K562 (cell line): ENCODE data around the gene MMP11. TPM values are rescaled to one million over a fixed set of nuclear protein-coding genes. Genes with fewer than 3 reads are reported as not detected.

ENCODE experiments used
- ATAC-seq: fragments of 200-7000 bp; cut with Tn5 transposase; 3 replicates; pipeline ENCODE4 v1.9.1; 2020; ENCODE audit warnings: moderate library complexity
- BruUV-seq: library from RNA; stranded (reverse); fragments of 400-500 nt; replicated peaks from 2 replicates; lab custom pipeline; 2021; lab: Mats Ljungman, UMichigan
- CTCF ChIA-PET: fragments of 300-600 bp; formaldehyde crosslinking; extraction: SDS; loops from one replicate; lab custom pipeline; 2021; ENCODE audit warnings: low intra/inter-chr PET ratio; lab: Yijun Ruan, JAX
- POLR2A ChIA-PET: fragments of 300-600, 350-650 bp; sonication (Branson Sonifier 250); formaldehyde crosslinking; extraction: SDS; loops from one replicate; lab custom pipeline; 2021; ENCODE audit warnings: antibody characterized with exemption, inconsistent platforms; lab: Yijun Ruan, JAX
- DNase-seq, 4 experiments: peaks; one replicate each; pipeline versions ENCODE4 v3.0.0 to v3.0.0-alpha.2; 2011 to 2018; ENCODE audit warnings: low spot score in 3 of 4, mixed read lengths in 3 of 4; ENCODE audit errors: extremely low read depth in 1 of 4
- FAIRE-seq: peaks from 2 replicates; lab custom pipeline; 2011; peaks lifted over from hg19 to GRCh38; lab: Jason Lieb, UNC
- H2AFZ ChIP-seq: 2 replicates; pipeline ENCODE4 v1.6.0; 2011; ENCODE audit warnings: low read depth, low read length, control low read depth, inconsistent platforms
- H3K27ac ChIP-seq: fragments of 200-600 bp; 3 replicates; pipeline ENCODE4 v1.8.0; 2011; ENCODE audit warnings: low read depth, mild to moderate bottlenecking, control low read depth, inconsistent platforms, low read length, moderate library complexity, mixed read lengths; ENCODE audit errors: extremely low read depth
- H3K27me3 ChIP-seq, 2 experiments: fragments of 300-600 bp in 1 of 2; 2 replicates in 1 of 2; 3 replicates in 1 of 2; pipeline versions ENCODE4 v1.6.0 to v1.8.0; 2011; ENCODE audit warnings: inconsistent platforms in 2 of 2, low read length in 2 of 2, mild to moderate bottlenecking in 1 of 2, mixed read lengths in 1 of 2, moderate library complexity in 1 of 2; ENCODE audit not compliant: control insufficient read depth in 2 of 2, insufficient read depth in 2 of 2
- H3K36me3 ChIP-seq: fragments of 300-600 bp; 3 replicates; pipeline ENCODE4 v1.8.0; 2011; ENCODE audit warnings: mild to moderate bottlenecking, low read length, inconsistent platforms; ENCODE audit not compliant: control insufficient read depth, insufficient read depth
- H3K4me1 ChIP-seq, 2 experiments: fragments of 200-600 bp in 1 of 2; replicated peaks in 1 of 2; 2 replicates in 1 of 2; 3 replicates in 1 of 2; pipeline versions ENCODE4 v1.5.1 to v1.8.0; 2011; ENCODE audit warnings: inconsistent platforms in 2 of 2, low read length in 2 of 2, mild to moderate bottlenecking in 1 of 2, mixed read lengths in 1 of 2, moderate library complexity in 1 of 2; ENCODE audit not compliant: control insufficient read depth in 2 of 2, insufficient read depth in 2 of 2
- H3K4me2 ChIP-seq: 2 replicates; pipeline ENCODE4 v1.6.1; 2011; ENCODE audit warnings: low read length, control low read depth, inconsistent platforms, mixed read lengths; ENCODE audit not compliant: insufficient read depth
- H3K4me3 ChIP-seq: fragments of 200-600 bp; sonication (generic), shearing (Covaris generic); 2 replicates; pipeline ENCODE4 v1.5.1; 2016; ENCODE audit warnings: control low read depth, inconsistent platforms
- H3K79me2 ChIP-seq: fragments of 200-600 bp; 3 replicates; pipeline ENCODE4 v1.8.0; 2011; ENCODE audit warnings: low read length, inconsistent platforms; ENCODE audit not compliant: control insufficient read depth, insufficient read depth
- H3K9ac ChIP-seq, 2 experiments: 2 replicates each; pipeline versions ENCODE4 v1.6.0 to v1.6.1; 2011; ENCODE audit warnings: low read depth in 2 of 2, low read length in 2 of 2, control low read depth in 1 of 2, inconsistent platforms in 1 of 2, mild to moderate bottlenecking in 1 of 2, mixed read lengths in 1 of 2; ENCODE audit not compliant: insufficient read depth in 1 of 2
- H3K9me1 ChIP-seq: one replicate; pipeline ENCODE4 v1.6.0; 2011; ENCODE audit warnings: inconsistent platforms, mild to moderate bottlenecking, low read length, moderate library complexity; ENCODE audit not compliant: control insufficient read depth, insufficient read depth
- H3K9me3 ChIP-seq: replicated peaks from 2 replicates; pipeline ENCODE4 v1.5.1; 2011; ENCODE audit warnings: low read depth, low read length, inconsistent platforms; ENCODE audit not compliant: control insufficient read depth, insufficient read depth
- H4K20me1 ChIP-seq: replicated peaks from 2 replicates; pipeline ENCODE4 v1.6.1; 2011; ENCODE audit warnings: low read length, inconsistent platforms, mixed read lengths; ENCODE audit not compliant: control insufficient read depth, insufficient read depth
- CBX2 ChIP-seq: fragments of 200-600 bp; sonication (generic); IDR thresholded peaks from one replicate; pipeline ENCODE4 v1.6.1; 2012; ENCODE audit warnings: mild to moderate bottlenecking, low read length, inconsistent platforms; ENCODE audit not compliant: insufficient read depth, poor library complexity, severe bottlenecking
- CCAR2 ChIP-seq: fragments of 200-400 bp; formaldehyde crosslinking; IDR thresholded peaks from 2 replicates; pipeline ENCODE4 v1.6.1; 2017; ENCODE audit warnings: mild to moderate bottlenecking, low read depth, low read length
- RBM14 ChIP-seq: fragments of 200-400 bp; formaldehyde crosslinking; IDR thresholded peaks from 2 replicates; pipeline ENCODE4 v1.6.1; 2018; ENCODE audit warnings: low read depth, mild to moderate bottlenecking, low read length, moderate library complexity, borderline replicate concordance; ENCODE audit not compliant: insufficient read depth
- TFAM ChIP-seq: fragments of 250-450 bp; sonication (Bioruptor Pico); conservative IDR thresholded peaks from 2 replicates; pipeline ENCODE4 v1.5.0; 2021; ENCODE audit warnings: mild to moderate bottlenecking, moderate library complexity
- THRB ChIP-seq: fragments of 450-650 bp; formaldehyde crosslinking; conservative IDR thresholded peaks from 2 replicates; pipeline ENCODE4 v1.4.0; 2022; ENCODE audit warnings: mild to moderate bottlenecking, missing genetic modification characterization
- TSC22D4 ChIP-seq: fragments of 450-650 bp; IDR thresholded peaks from 2 replicates; pipeline ENCODE4 v1.6.1; 2016; ENCODE audit warnings: missing genetic modification characterization, missing biosample characterization, control low read depth
- ZBTB17 ChIP-seq: fragments of 450-650 bp; formaldehyde crosslinking; IDR thresholded peaks from 2 replicates; pipeline ENCODE4 v1.4.0; 2020; ENCODE audit warnings: mild to moderate bottlenecking
- ZNF347 ChIP-seq: fragments of 450-650 bp; formaldehyde crosslinking; IDR thresholded peaks from 2 replicates; pipeline ENCODE4 v1.4.0; 2020; ENCODE audit warnings: low read depth, mild to moderate bottlenecking, moderate library complexity
- ZNF586 ChIP-seq: fragments of 450-650 bp; formaldehyde crosslinking; conservative IDR thresholded peaks from 2 replicates; pipeline ENCODE4 v1.4.0; 2020; ENCODE audit warnings: mild to moderate bottlenecking, moderate library complexity
- ZNF695 ChIP-seq: fragments of 450-650 bp; formaldehyde crosslinking; IDR thresholded peaks from 2 replicates; pipeline ENCODE4 v1.4.0; 2020; ENCODE audit warnings: mild to moderate bottlenecking, moderate library complexity
- WGBS: fragments of 100-300 bp; shearing (Covaris generic); methylation state at CpG from one replicate; pipeline ENCODE4 v1.1.6; 2016; ENCODE audit warnings: low coverage, mixed read lengths; ENCODE audit not compliant: insufficient coverage; ENCODE audit errors: missing lambda C conversion rate; 5-methylcytosine and 5-hydroxymethylcytosine counted together
- in situ Hi-C: fragments of 300-500 bp; cut with MboI; formaldehyde crosslinking; loops from 4 replicates; pipeline ENCODE4 v1.15.0; 2018; ENCODE audit warnings: inconsistent platforms, mixed read lengths
- intact Hi-C: fragments of 100-400 bp; cut with micrococcal nuclease; formaldehyde crosslinking; loops from 2 replicates; pipeline ENCODE4 v1.14.2; 2022
- polyA plus RNA-seq, 8 experiments: library from polyadenylated mRNA; depleted of rRNA in 4 of 8; stranded (reverse) in 5 of 8; unstranded in 3 of 8; fragments of >200 nt; fragmentation: Nextera tagmentation in 2 of 8; fragmentation: Illumina TruSeq in 1 of 8; extraction: Ambion mirVana in 2 of 8; extraction: Trizol in 1 of 8; gene quantifications; 2 replicates each; pipeline versions ENCODE4 v1.2.1 to v1.2.3, GENCODE V29; 2011 to 2014; ENCODE audit warnings: inconsistent platforms in 1 of 8, missing spikeins in 1 of 8
- total RNA-seq, 7 experiments: library from RNA; depleted of rRNA in 6 of 7; stranded (reverse); fragments of >200 nt in 6 of 7; fragmentation: Illumina TruSeq in 2 of 7; extraction: Trizol in 2 of 7; gene quantifications; 2 replicates each; pipeline versions ENCODE4 v1.2.1 to v1.2.3, GENCODE V29; 2011 to 2021; ENCODE audit warnings: low replicate concordance in 1 of 7

Gene MMP11
- total and polyA plus RNA-seq, 9 of the 15 experiments (the other 6 are each of a cell fraction or from before 2014, with no cell fraction given), result 0.14 to 1.8 (median 1.1) TPM; not detected in 2

GRCh38 chr22:23823331-23823791 lies 50.7 kb downstream of the MMP11 start:
- Histone ChIP-seq H3K79me2 (no peaks in the 10 kb centered on the region), H4K20me1 (no peaks in the 10 kb centered on the region), H3K4me2 (no peak overlapping the region), H3K27me3 (no peaks in the 10 kb centered on the region), H2AFZ (no peak overlapping the region), H3K4me3 (no peak overlapping the region), H3K27ac (no peak overlapping the region), H3K9me3 (no peaks in the 10 kb centered on the region), H3K9me1 (no peaks in the 10 kb centered on the region), H3K9ac (no peak overlapping the region), H3K4me1 (no peaks in the 10 kb centered on the region), H3K36me3 (peaks cover 69% of the 10 kb centered on the region; the same call in 2 of the 3 replicates)
- intact Hi-C loops, result no loop called here
- in situ Hi-C loops, result no loop called here
- WGBS, result 91% methylated on average over 8 of the region's 14 CpGs
- no TSS peak for BruUV-seq
- DNase-seq, result no peak
- ChIA-PET POLR2A (interaction anchor here (0.5 kb wide), 1 partner anchor 21 kb away, joined by 3 read pairs; no protein-coding TSS in a partner anchor), CTCF (no interaction called here)
- TF ChIP-seq TFAM (no peak), ZNF695 (CRISPR knock-in tag) (no peak), THRB (CRISPR knock-in tag) (no peak), ZBTB17 (no peak), ZNF347 (no peak), TSC22D4 (no peak), CBX2 (no peak), ZNF586 (CRISPR knock-in tag) (no peak), RBM14 (no peak), CCAR2 (no peak)
- no peak for FAIRE-seq
- no peak for ATAC-seq
